ENCODE measurements around the gene PPTC7. TPM values are rescaled to one million over a fixed set of nuclear protein-coding genes. Genes with fewer than 3 reads are reported as not detected.

PPTC7 gene
- total and polyA plus RNA-seq, 2 of the 4 experiments (the other 2 are of a cell fraction), result 4.1 to 6.8 TPM

GRCh38 chr12:110582276-110583136, 612 bp downstream of the PPTC7 start:
- intact Hi-C loops (cut with micrococcal nuclease), result loop anchor here (5.0 kb wide), 1 partner anchor 35 kb away; no protein-coding TSS in a partner anchor
- 1% methylated on average over 59 of the region's 104 CpGs; no CpG with 5 or more reads in 1 of the 2 experiments for WGBS, 2 experiments (ENCODE audit: extremely low coverage in 2 of 2, insufficient read length in 1 of 2)

More at GRCh38 chr12:110582276-110583136, 612 bp downstream of the PPTC7 start:
- TF ChIP-seq MAZ (IDR thresholded peaks at IDR 0.05; ENCODE audit: borderline replicate concordance, low read depth, low read length), result peak; percentile 37; the same call in 1 of the 2 replicates
- TF ChIP-seq MXI1 (IDR thresholded peaks at IDR 0.05; ENCODE audit: borderline replicate concordance, low read depth, low read length), result peak; percentile 57; the same call in 1 of the 2 replicates
- no peak for TF ChIP-seq MAFK (IDR thresholded peaks at IDR 0.05; ENCODE audit: low read depth, low read length)
- TF ChIP-seq BHLHE40 (IDR thresholded peaks at IDR 0.05; ENCODE audit: low read depth, low read length), result 0 out of 2 replicates have a peak, but pooled peaks have one; percentile 5
- Histone ChIP-seq H3K9ac (ENCODE audit: low read depth, low read length) (peak overlapping the region; percentile 77), H3K4me1 (ENCODE audit: control insufficient read depth, insufficient read depth, low read length) (peaks cover 15% of the 10 kb centered on the region), H3K4me2 (ENCODE audit: low read depth, low read length) (peak overlapping the region; percentile 95), H4K91ac (ENCODE audit: insufficient read depth, low read depth, low read length) (no peak overlapping the region), H4K8ac (ENCODE audit: low read depth in 2 of 2, low read length in 2 of 2) (no peak overlapping the region; a peak in 1 of 4 replicates), H3K27ac (ENCODE audit: insufficient read depth, low read length) (peak overlapping the region; percentile 36), H2BK5ac (ENCODE audit: low read depth, low read length, poor library complexity, severe bottlenecking) (peak overlapping the region; percentile 47), H3K18ac (ENCODE audit: low read depth, low read length) (no peak overlapping the region), H2BK20ac (ENCODE audit: low read depth, low read length) (no peak overlapping the region), H3K4me3 (ENCODE audit: insufficient read depth, low read depth, low read length) (peak overlapping the region; percentile 85), H4K5ac (ENCODE audit: low read depth, low read length) (no peak overlapping the region), H3K36me3 (ENCODE audit: control insufficient read depth, insufficient read depth, low read length) (no peaks in the 10 kb centered on the region), H2AFZ (replicated peaks; ENCODE audit: low read length, poor library complexity) (peak overlapping the region; percentile 93), H2BK120ac (ENCODE audit: low read depth, low read length) (no peak overlapping the region), H3K27me3 (ENCODE audit: control insufficient read depth, insufficient read depth, low read length) (no peaks in the 10 kb centered on the region), H3K79me1 (ENCODE audit: low read depth in 1 of 2, low read length in 2 of 2) (peaks cover 12 to 43% of the 10 kb centered on the region in 2 experiments; a peak in 3 of 4 replicates), H2AK9ac (replicated peaks; ENCODE audit: low read depth, low read length, poor library complexity) (peak overlapping the region; percentile 90), H3K9me1 (ENCODE audit: insufficient read depth, low read length) (peaks cover 7% of the 10 kb centered on the region), H4K20me1 (ENCODE audit: insufficient read depth, low read length) (peaks cover 36% of the 10 kb centered on the region), H2AK5ac (ENCODE audit: low read depth, low read length) (peak overlapping the region; percentile 14; the same call in 1 of the 2 replicates), H3K56ac (ENCODE audit: extremely low read depth, insufficient read depth, low read length) (no peak overlapping the region; the same call in 1 of the 2 replicates), H3K14ac (replicated peaks; ENCODE audit: low read depth, low read length) (peak overlapping the region; percentile 92), H3K23ac (ENCODE audit: low read depth, low read length) (peak overlapping the region; percentile 98), H2BK15ac (ENCODE audit: low read depth, low read length) (no peak overlapping the region), H3K9me3 (ENCODE audit: control insufficient read depth, insufficient read depth, low read length) (no peaks in the 10 kb centered on the region), H3K4ac (ENCODE audit: low read depth, low read length) (peak overlapping the region; percentile 74)
- DNase-seq, result peak; percentile 33
- BruUV-seq (replicated peaks), result no TSS peak
- dilution Hi-C loops (cut with HindIII; ENCODE audit: low sequenced_read_pairs, unreplicated experiment) (no loop called here), in situ Hi-C loops (cut with MboI; ENCODE audit: low sequenced_read_pairs) (no loop called here)
- peak; percentile 73 for ATAC-seq (ENCODE audit: low read depth)
- CTCF ChIA-PET, result no interaction called here
- POLR2A ChIA-PET (ENCODE audit: unreplicated experiment), result no interaction called here
